HCT116 (cell line): ENCODE measurements around the gene CHODL. TPM values are rescaled to one million over a fixed set of nuclear protein-coding genes. Genes with fewer than 3 reads are reported as not detected.

Source experiments
- ATAC-seq: fragments of 200-7000 bp; cut with Tn5 transposase; 2 replicates; pipeline ENCODE4 v1.9.1; 2020; ENCODE audit warnings: mild to moderate bottlenecking, moderate library complexity
- BruUV-seq: library from RNA; stranded (reverse); fragments of 400-500 nt; replicated peaks from 2 replicates; lab custom pipeline; 2021; lab: Mats Ljungman, UMichigan
- CTCF ChIA-PET: fragments of 300-600 bp; sonication (Branson Sonifier 250); formaldehyde crosslinking; loops from one replicate; lab custom pipeline; 2021; ENCODE audit warnings: antibody characterized with exemption; lab: Charles Lee
- POLR2A ChIA-PET: fragments of 300-600, 350-600 bp; sonication (Branson Sonifier 250); formaldehyde crosslinking; loops from one replicate; lab custom pipeline; 2021; ENCODE audit warnings: antibody characterized with exemption; lab: Charles Lee
- RAD21 ChIA-PET, 2 experiments: fragments of 300-600 bp; sonication (Branson Sonifier 250); formaldehyde crosslinking; loops; one replicate each; lab custom pipeline; 2023; ENCODE audit warnings: low total read pairs in 2 of 2; ENCODE audit not compliant: uncharacterized antibody in 2 of 2, unreplicated experiment in 2 of 2, low non-redundant PET in 1 of 2; lab: Charles Lee
- DNase-seq: peaks from one replicate; pipeline ENCODE4 v3.0.0-alpha.2; 2010; ENCODE audit warnings: low read depth, low spot score
- H2AFZ ChIP-seq: fragments of 200-600 bp; shearing (Covaris generic), sonication (generic); 2 replicates; pipeline ENCODE4 v1.6.1; 2017; ENCODE audit warnings: low read depth, mixed run types, mixed read lengths, antibody characterized with exemption, low read length; ENCODE audit not compliant: poor library complexity, severe bottlenecking
- H3K27ac ChIP-seq: 2 replicates; pipeline ENCODE4 v1.5.1; 2012; ENCODE audit warnings: low read depth, low read length
- H3K27me3 ChIP-seq: fragments of 200-600 bp; sonication (generic); 2 replicates; pipeline ENCODE4 v1.6.1; 2016; ENCODE audit warnings: mixed run types, low read length, mixed read lengths; ENCODE audit not compliant: insufficient read depth
- H3K36me3 ChIP-seq, 2 experiments: fragments of 200-500 bp in 1 of 2; fragments of 200-600 bp in 1 of 2; sonication (Bioruptor generic) in 1 of 2; sonication (generic) in 1 of 2; 2 replicates each; pipeline versions ENCODE4 v1.5.1 to v1.6.1; 2014 to 2016; ENCODE audit warnings: low read length in 2 of 2, inconsistent platforms in 1 of 2, mixed read lengths in 1 of 2, mixed run types in 1 of 2; ENCODE audit not compliant: insufficient read depth in 2 of 2, control insufficient read depth in 1 of 2
- H3K4me1 ChIP-seq, 2 experiments: fragments of 200-600 bp in 1 of 2; sonication (generic) in 1 of 2; 2 replicates each; pipeline versions ENCODE4 v1.5.1 to v1.6.1; 2012 to 2017; ENCODE audit warnings: low read length in 2 of 2, inconsistent platforms in 1 of 2, mild to moderate bottlenecking in 1 of 2, mixed read lengths in 1 of 2, mixed run types in 1 of 2, moderate library complexity in 1 of 2; ENCODE audit not compliant: insufficient read depth in 2 of 2, control insufficient read depth in 1 of 2
- H3K4me2 ChIP-seq: fragments of 200-600 bp; sonication (generic); 2 replicates; pipeline ENCODE4 v1.6.1; 2017; ENCODE audit warnings: mixed run types, low read length, mixed read lengths
- H3K4me3 ChIP-seq, 2 experiments: fragments of 200-600 bp in 1 of 2; sonication (generic) in 1 of 2; replicated peaks in 1 of 2; 2 replicates each; pipeline ENCODE4 v1.5.1; 2011 to 2016; ENCODE audit warnings: low read length in 2 of 2, control low read depth in 1 of 2, low read depth in 1 of 2, mild to moderate bottlenecking in 1 of 2, mixed read lengths in 1 of 2, mixed run types in 1 of 2
- H3K79me2 ChIP-seq: fragments of 200-600 bp; sonication (generic); 2 replicates; pipeline ENCODE4 v1.6.1; 2017; ENCODE audit warnings: mild to moderate bottlenecking, mixed run types, low read length, moderate library complexity, mixed read lengths; ENCODE audit not compliant: insufficient read depth
- H3K9ac ChIP-seq: fragments of 200-600 bp; sonication (generic); 2 replicates; pipeline ENCODE4 v1.6.1; 2016; ENCODE audit warnings: low read length, mixed read lengths
- H3K9me2 ChIP-seq: fragments of 200-600 bp; sonication (generic), shearing (Covaris generic); 2 replicates; pipeline ENCODE4 v1.6.1; 2017; ENCODE audit warnings: mixed run types, mild to moderate bottlenecking, moderate library complexity; ENCODE audit not compliant: insufficient read depth
- H3K9me3 ChIP-seq, 2 experiments: fragments of 200-500 bp in 1 of 2; fragments of 200-600 bp in 1 of 2; sonication (Bioruptor generic) in 1 of 2; sonication (generic) in 1 of 2; 2 replicates each; pipeline ENCODE4 v1.6.1; 2014 to 2017; ENCODE audit warnings: low read length in 2 of 2, mixed read lengths in 2 of 2, inconsistent platforms in 1 of 2, low read depth in 1 of 2, mild to moderate bottlenecking in 1 of 2, mixed run types in 1 of 2, moderate library complexity in 1 of 2; ENCODE audit not compliant: control insufficient read depth in 1 of 2, insufficient read depth in 1 of 2
- H4K20me1 ChIP-seq: fragments of 200-600 bp; sonication (generic), shearing (Covaris generic); 2 replicates; pipeline ENCODE4 v1.6.1; 2017; ENCODE audit warnings: mixed run types, mild to moderate bottlenecking, moderate library complexity; ENCODE audit not compliant: insufficient read depth
- ATF3 ChIP-seq: IDR thresholded peaks from 2 replicates; pipeline ENCODE4 v1.6.1; 2012
- CEBPB ChIP-seq: IDR thresholded peaks from 2 replicates; pipeline ENCODE4 v1.6.1; 2012; ENCODE audit warnings: low read depth
- EZH2 ChIP-seq: fragments of 200-600 bp; sonication (generic); IDR thresholded peaks from 2 replicates; pipeline ENCODE4 v1.6.1; 2017; ENCODE audit warnings: antibody characterized with exemption, mixed run types
- EZH2phosphoT487 ChIP-seq: fragments of 200-600 bp; IDR thresholded peaks from 2 replicates; pipeline ENCODE4 v1.6.1; 2018; ENCODE audit warnings: antibody characterized with exemption, borderline replicate concordance
- FOSL1 ChIP-seq: IDR thresholded peaks from 2 replicates; pipeline ENCODE4 v1.6.1; 2012; ENCODE audit warnings: low read depth
- JUND ChIP-seq: IDR thresholded peaks from 2 replicates; pipeline ENCODE4 v1.6.1; 2012
- MAX ChIP-seq: IDR thresholded peaks from 2 replicates; pipeline ENCODE4 v1.6.1; 2012
- POLR2A ChIP-seq: IDR thresholded peaks from 2 replicates; pipeline ENCODE4 v1.7.0; 2011; ENCODE audit warnings: borderline replicate concordance; ENCODE audit not compliant: insufficient read depth, insufficient read length; ENCODE audit errors: extremely low read depth
- RAD21 ChIP-seq: IDR thresholded peaks from 2 replicates; pipeline ENCODE4 v1.6.1; 2012; ENCODE audit warnings: low read depth, mild to moderate bottlenecking
- SIN3A ChIP-seq: IDR thresholded peaks from 2 replicates; pipeline ENCODE4 v1.6.1; 2012; ENCODE audit warnings: low read depth
- SP1 ChIP-seq: IDR thresholded peaks from 2 replicates; pipeline ENCODE4 v1.6.1; 2012; ENCODE audit warnings: low read depth
- YY1 ChIP-seq: IDR thresholded peaks from 2 replicates; pipeline ENCODE4 v1.6.1; 2011; ENCODE audit warnings: low read length, low read depth, moderate library complexity, mild to moderate bottlenecking; ENCODE audit not compliant: insufficient replicate concordance; ENCODE audit errors: extremely low read depth
- ZBTB33 ChIP-seq: IDR thresholded peaks from 2 replicates; pipeline ENCODE4 v1.6.1; 2011; ENCODE audit warnings: mild to moderate bottlenecking, low read length, moderate library complexity; ENCODE audit not compliant: insufficient replicate concordance; ENCODE audit errors: extremely low read depth
- ZFX ChIP-seq: fragments of 450-650 bp; IDR thresholded peaks from 2 replicates; pipeline ENCODE4 v1.6.1; 2017
- ZNF274 ChIP-seq: fragments of 200-500 bp; sonication (Bioruptor generic); IDR thresholded peaks from 2 replicates; pipeline ENCODE4 v1.6.1; 2014; ENCODE audit warnings: mild to moderate bottlenecking, low read depth, low read length, inconsistent platforms
- intact Hi-C: fragments of 100-400 bp; cut with micrococcal nuclease; formaldehyde crosslinking; loops from 2 replicates; pipeline ENCODE4 v1.10.0; 2022
- total RNA-seq: library from RNA; stranded (reverse); gene quantifications from one replicate; pipeline ENCODE4 v1.2.1, GENCODE V29; 2021; ENCODE audit not compliant: unreplicated experiment

Gene CHODL
- total RNA-seq, 1 experiment from 2014 or later: not detected

GRCh38 chr21:18268906-18269305 is 24.3 kb downstream of the CHODL start:
- Histone ChIP-seq H4K20me1 (no peaks in the 10 kb centered on the region), H3K9me2 (no peaks in the 10 kb centered on the region), H3K4me1 (no peaks in the 10 kb centered on the region), H3K9me3 (peaks cover 13 to 21% of the 10 kb centered on the region in 2 experiments; a peak in 2 of 4 replicates), H3K4me3 (no peak overlapping the region), H2AFZ (no peak overlapping the region), H3K27me3 (no peaks in the 10 kb centered on the region), H3K36me3 (no peaks in the 10 kb centered on the region), H3K79me2 (no peaks in the 10 kb centered on the region), H3K4me2 (no peak overlapping the region), H3K9ac (no peak overlapping the region), H3K27ac (no peak overlapping the region)
- ChIA-PET RAD21 (no interaction called here), CTCF (no interaction called here), POLR2A (no interaction called here)
- no TSS peak for BruUV-seq
- DNase-seq (no peak), ATAC-seq (no peak)
- TF ChIP-seq CEBPB: no peak
- no peak for TF ChIP-seq JUND
- no peak for TF ChIP-seq EZH2
- no peak for TF ChIP-seq POLR2A
- no peak for TF ChIP-seq FOSL1
- no peak for TF ChIP-seq ZBTB33
- TF ChIP-seq EZH2phosphoT487: no peak
- no peak for TF ChIP-seq ZNF274
- intact Hi-C loops: no loop called here

- Histone ChIP-seq H3K27me3 (no peaks in the 10 kb centered on the region), H3K9me2 (no peaks in the 10 kb centered on the region), H2AFZ (no peak overlapping the region), H4K20me1 (no peaks in the 10 kb centered on the region), H3K36me3 (no peaks in the 10 kb centered on the region), H3K9me3 (peaks cover 11 to 18% of the 10 kb centered on the region in 2 experiments; a peak in 2 of 4 replicates), H3K4me2 (no peak overlapping the region), H3K4me3 (no peak overlapping the region), H3K4me1 (no peaks in the 10 kb centered on the region), H3K27ac (no peak overlapping the region), H3K79me2 (no peaks in the 10 kb centered on the region), H3K9ac (no peak overlapping the region)
- POLR2A ChIA-PET: no interaction called here
- RAD21 ChIA-PET: no interaction called here
- no TSS peak for BruUV-seq
- CTCF ChIA-PET: no interaction called here
- intact Hi-C loops: no loop called here
- DNase-seq (no peak), ATAC-seq (no peak)
- TF ChIP-seq RAD21: no peak
- TF ChIP-seq FOSL1: no peak
- TF ChIP-seq CEBPB: no peak
- TF ChIP-seq MAX: no peak
- no peak for TF ChIP-seq SP1
- no peak for TF ChIP-seq ATF3
- no peak for TF ChIP-seq YY1
- TF ChIP-seq EZH2phosphoT487: no peak
- no peak for TF ChIP-seq SIN3A
- no peak for TF ChIP-seq ZFX
Observed at GRCh38 chr21:18269856-18270255, 25.2 kb downstream of the CHODL start.
